ENCODE results near the gene DHCR24. TPM values are rescaled to one million over a fixed set of nuclear protein-coding genes. Genes with fewer than 3 reads are reported as not detected.

DHCR24 gene
- total and polyA plus RNA-seq, 2 donors (not counting 1 experiment from before 2014, with no cell fraction given) = 5.2 to 13.3 TPM

DNA sequence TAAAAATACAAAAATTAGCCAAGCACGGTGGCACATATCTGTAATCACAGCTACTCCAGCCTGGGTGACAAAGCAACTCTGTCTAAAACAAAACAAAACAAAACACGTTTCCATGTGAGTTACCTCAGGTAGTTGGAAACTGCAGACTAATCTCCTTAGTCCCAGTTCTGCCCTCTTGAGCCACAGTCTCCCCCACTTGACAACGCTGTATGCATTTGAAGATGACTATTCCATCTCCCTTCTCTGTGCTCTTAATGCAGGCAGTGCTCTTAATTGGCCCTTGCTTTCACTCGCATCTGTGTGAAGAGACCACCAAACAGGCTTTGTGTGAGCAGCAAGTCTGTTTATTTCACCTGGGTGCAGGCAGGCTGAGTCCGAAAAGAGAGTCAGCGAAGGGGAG, 19.6 kb upstream of the DHCR24 start:
- CTCF ChIA-PET = no interaction called here
- no peak overlapping the region for H2AFZ ChIP-seq (ENCODE audit: insufficient read depth, low read depth, low read length, poor library complexity, severe bottlenecking)
- TF ChIP-seq, protein P1, sequence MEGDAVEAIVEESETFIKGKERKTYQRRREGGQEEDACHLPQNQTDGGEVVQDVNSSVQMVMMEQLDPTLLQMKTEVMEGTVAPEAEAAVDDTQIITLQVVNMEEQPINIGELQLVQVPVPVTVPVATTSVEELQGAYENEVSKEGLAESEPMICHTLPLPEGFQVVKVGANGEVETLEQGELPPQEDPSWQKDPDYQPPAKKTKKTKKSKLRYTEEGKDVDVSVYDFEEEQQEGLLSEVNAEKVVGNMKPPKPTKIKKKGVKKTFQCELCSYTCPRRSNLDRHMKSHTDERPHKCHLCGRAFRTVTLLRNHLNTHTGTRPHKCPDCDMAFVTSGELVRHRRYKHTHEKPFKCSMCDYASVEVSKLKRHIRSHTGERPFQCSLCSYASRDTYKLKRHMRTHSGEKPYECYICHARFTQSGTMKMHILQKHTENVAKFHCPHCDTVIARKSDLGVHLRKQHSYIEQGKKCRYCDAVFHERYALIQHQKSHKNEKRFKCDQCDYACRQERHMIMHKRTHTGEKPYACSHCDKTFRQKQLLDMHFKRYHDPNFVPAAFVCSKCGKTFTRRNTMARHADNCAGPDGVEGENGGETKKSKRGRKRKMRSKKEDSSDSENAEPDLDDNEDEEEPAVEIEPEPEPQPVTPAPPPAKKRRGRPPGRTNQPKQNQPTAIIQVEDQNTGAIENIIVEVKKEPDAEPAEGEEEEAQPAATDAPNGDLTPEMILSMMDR (IDR thresholded peaks at IDR 0.05) = no peak
- no peak overlapping the region for H3K9ac ChIP-seq (ENCODE audit: low read length)
- intact Hi-C loops (cut with micrococcal nuclease) = no loop called here
- 91% methylated on average over 6 of the region's 6 CpGs for WGBS (ENCODE audit: insufficient coverage)
- DNase-seq (no peak), ATAC-seq (ENCODE audit: low read depth) (no peak)
- no peak overlapping the region for H3K4me3 ChIP-seq (ENCODE audit: control extremely low read depth in 1 of 5, extremely low read depth in 1 of 5, insufficient read depth in 1 of 5, low read depth in 2 of 5, low read length in 4 of 5)
- no peaks in the 10 kb centered on the region for H3K9me3 ChIP-seq (ENCODE audit: control extremely low read depth in 1 of 3, control insufficient read depth in 2 of 3, insufficient read depth in 1 of 3, low read length in 2 of 3)
- no peak overlapping the region for H3K4me3 Mint-ChIP-seq
- peaks cover 23% of the 10 kb centered on the region for H3K27me3 Mint-ChIP-seq
- no peak overlapping the region for H3K27ac Mint-ChIP-seq
- no peaks in the 10 kb centered on the region for H3K79me2 ChIP-seq (ENCODE audit: control insufficient read depth, insufficient read depth, low read length)
- H4K20me1 ChIP-seq (ENCODE audit: control insufficient read depth, insufficient read depth, low read length, poor library complexity, severe bottlenecking) = no peaks in the 10 kb centered on the region
- H3K27ac ChIP-seq (ENCODE audit: low read length in 2 of 2) = no peak overlapping the region
- POLR2A ChIA-PET = no interaction called here
- H3K4me2 ChIP-seq (replicated peaks; ENCODE audit: low read depth, low read length, poor library complexity, severe bottlenecking) = no peak overlapping the region
- H3K9me3 Mint-ChIP-seq (ENCODE audit: insufficient read depth) = no peaks in the 10 kb centered on the region
- H3K36me3 ChIP-seq (replicated peaks in 1 of 2; ENCODE audit: control extremely low read depth in 1 of 2, control insufficient read depth in 1 of 2, extremely low read depth in 1 of 2, insufficient read depth in 2 of 2, low read length in 1 of 2) = no peaks in the 10 kb centered on the region
- no peaks in the 10 kb centered on the region for H3K27me3 ChIP-seq (replicated peaks in 1 of 4; ENCODE audit: control extremely low read depth in 1 of 4, control insufficient read depth in 3 of 4, insufficient read depth in 4 of 4, low read length in 3 of 4)
- no peaks in the 10 kb centered on the region for H3K4me1 Mint-ChIP-seq
- no peaks in the 10 kb centered on the region for H3K4me1 ChIP-seq (ENCODE audit: control insufficient read depth in 2 of 2, insufficient read depth in 2 of 2, low read length in 2 of 2)

DNA sequence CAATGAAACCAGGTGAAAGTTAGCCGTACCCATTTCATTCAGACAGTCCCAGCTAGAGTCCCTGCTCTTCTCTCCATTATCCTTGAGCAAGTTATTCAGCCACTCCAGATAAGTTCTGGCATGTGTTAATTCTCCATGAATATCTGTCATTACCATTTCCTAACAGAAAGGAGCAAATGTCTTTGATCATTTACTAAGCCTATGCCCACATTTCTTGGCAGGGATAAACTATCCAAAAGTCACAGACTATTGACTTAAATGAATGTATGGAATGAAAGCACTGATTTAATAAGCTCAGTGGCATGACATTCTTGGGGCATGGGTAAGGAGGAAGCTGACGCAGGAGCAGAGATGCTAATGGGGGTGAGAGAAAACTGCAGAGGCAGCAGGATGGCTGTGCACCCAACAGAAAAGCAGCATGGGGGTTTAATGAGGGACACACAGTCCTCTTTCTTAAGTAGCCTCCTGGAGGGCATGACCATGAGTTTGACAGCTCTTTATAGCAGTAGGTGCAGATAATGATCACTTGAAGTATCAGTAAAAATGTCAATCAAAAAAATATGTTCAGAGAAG, 17.6 kb upstream of the DHCR24 start:
- no peak overlapping the region for H3K27ac ChIP-seq (ENCODE audit: low read length in 2 of 2)
- TF ChIP-seq EZH2 (IDR thresholded peaks at IDR 0.05; ENCODE audit: borderline replicate concordance, insufficient read depth, low read depth, low read length, poor library complexity, severe bottlenecking) = no peak
- TF ChIP-seq, protein P1 (IDR thresholded peaks at IDR 0.05) = no peak
- H3K4me3 ChIP-seq (ENCODE audit: control extremely low read depth in 1 of 5, extremely low read depth in 1 of 5, insufficient read depth in 1 of 5, low read depth in 2 of 5, low read length in 4 of 5) = no peak overlapping the region
- WGBS (ENCODE audit: insufficient coverage) = 40% methylated on average over 1 of the region's 2 CpGs
- H2AFZ ChIP-seq (ENCODE audit: insufficient read depth, low read depth, low read length, poor library complexity, severe bottlenecking) = no peak overlapping the region
- no peak for ATAC-seq (ENCODE audit: low read depth)
- ChIA-PET CTCF (no interaction called here), POLR2A (no interaction called here)
- no peak overlapping the region for H3K9ac ChIP-seq (ENCODE audit: low read length)
- no peaks in the 10 kb centered on the region for H3K9me3 Mint-ChIP-seq (ENCODE audit: insufficient read depth)
- H3K4me3 Mint-ChIP-seq = no peak overlapping the region
- DNase-seq = no peak
- intact Hi-C loops (cut with micrococcal nuclease) = no loop called here
- H3K9me3 ChIP-seq (ENCODE audit: control extremely low read depth in 1 of 3, control insufficient read depth in 2 of 3, insufficient read depth in 1 of 3, low read length in 2 of 3) = no peaks in the 10 kb centered on the region
- H3K4me1 ChIP-seq (ENCODE audit: control insufficient read depth in 2 of 2, insufficient read depth in 2 of 2, low read length in 2 of 2) = no peaks in the 10 kb centered on the region
- no peak overlapping the region for H3K4me2 ChIP-seq (replicated peaks; ENCODE audit: low read depth, low read length, poor library complexity, severe bottlenecking)
- no peaks in the 10 kb centered on the region for H4K20me1 ChIP-seq (ENCODE audit: control insufficient read depth, insufficient read depth, low read length, poor library complexity, severe bottlenecking)
- H3K79me2 ChIP-seq (ENCODE audit: control insufficient read depth, insufficient read depth, low read length) = no peaks in the 10 kb centered on the region
- H3K36me3 ChIP-seq (replicated peaks in 1 of 2; ENCODE audit: control extremely low read depth in 1 of 2, control insufficient read depth in 1 of 2, extremely low read depth in 1 of 2, insufficient read depth in 2 of 2, low read length in 1 of 2) = no peaks in the 10 kb centered on the region
- H3K27me3 ChIP-seq (replicated peaks in 1 of 4; ENCODE audit: control extremely low read depth in 1 of 4, control insufficient read depth in 3 of 4, insufficient read depth in 4 of 4, low read length in 3 of 4) = no peaks in the 10 kb centered on the region
- H3K4me1 Mint-ChIP-seq = no peaks in the 10 kb centered on the region
- no peak overlapping the region for H3K27ac Mint-ChIP-seq
- peaks cover 36% of the 10 kb centered on the region for H3K27me3 Mint-ChIP-seq
